ENCODE data around the gene ABL2. TPM values are rescaled to one million over a fixed set of nuclear protein-coding genes. Genes with fewer than 3 reads are reported as not detected.
A peak's percentile ranks its signal among the peaks of the same experiment; 100 is the strongest.

The ABL2 gene
- total RNA-seq, 1 donor from 2014 or later: 7.4 TPM

GRCh38 chr1:179119513-179119912 lies 110.0 kb downstream of the ABL2 start:
- no peak for ATAC-seq (ENCODE audit: poor library complexity)
- intact Hi-C loops (cut with DNase I): no loop called here
- no peak for DNase-seq

DNA sequence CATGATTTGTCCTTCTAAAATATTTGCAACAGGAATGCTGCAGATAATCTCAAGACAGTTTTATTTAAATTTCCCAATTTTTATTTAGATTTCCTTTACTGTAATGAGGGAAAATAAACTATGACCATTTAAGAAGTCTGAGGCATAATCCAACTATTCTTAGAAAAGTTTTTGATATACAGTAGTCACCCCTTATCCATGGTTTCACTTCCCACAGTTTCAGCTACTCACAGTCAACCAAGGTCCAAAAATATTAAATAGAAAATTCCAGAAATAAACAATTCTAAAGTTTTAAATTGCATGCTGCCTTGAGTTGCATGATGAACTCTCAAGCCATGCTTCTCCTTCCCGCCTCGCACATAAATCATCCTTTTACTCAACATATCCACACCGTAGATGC lies 114.3 kb downstream of the ABL2 start:
- ATAC-seq (ENCODE audit: poor library complexity): no peak
- DNase-seq: no peak
- intact Hi-C loops (cut with DNase I): no loop called here

- no peak for DNase-seq
- intact Hi-C loops (cut with DNase I): no loop called here
- no peak for ATAC-seq (ENCODE audit: poor library complexity)
Measured at GRCh38 chr1:179108644-179109043, 120.8 kb downstream of the ABL2 start.

GRCh38 chr1:179107706-179108629 lies 121.5 kb downstream of the ABL2 start:
- intact Hi-C loops (cut with DNase I): no loop called here
- DNase-seq (no peak), ATAC-seq (ENCODE audit: poor library complexity) (peak; percentile 71)

GRCh38 chr1:179105393-179105792 lies 124.1 kb downstream of the ABL2 start:
- intact Hi-C loops (cut with DNase I): no loop called here
- no peak for ATAC-seq (ENCODE audit: poor library complexity)
- DNase-seq: no peak

GRCh38 chr1:179104611-179105250 lies 124.7 kb downstream of the ABL2 start:
- intact Hi-C loops (cut with DNase I): no loop called here
- DNase-seq (no peak), ATAC-seq (ENCODE audit: poor library complexity) (no peak)

GRCh38 chr1:179103999-179104398 lies 125.5 kb downstream of the ABL2 start:
- no peak for ATAC-seq (ENCODE audit: poor library complexity)
- intact Hi-C loops (cut with DNase I): no loop called here
- DNase-seq: no peak

GRCh38 chr1:179101566-179101965 lies 127.9 kb downstream of the ABL2 start:
- DNase-seq (no peak), ATAC-seq (ENCODE audit: poor library complexity) (no peak)
- intact Hi-C loops (cut with DNase I): no loop called here

- intact Hi-C loops (cut with DNase I): no loop called here
- DNase-seq: no peak
- no peak for ATAC-seq (ENCODE audit: poor library complexity)
Measured at GRCh38 chr1:179099891-179100290, 129.6 kb downstream of the ABL2 start.

DNA sequence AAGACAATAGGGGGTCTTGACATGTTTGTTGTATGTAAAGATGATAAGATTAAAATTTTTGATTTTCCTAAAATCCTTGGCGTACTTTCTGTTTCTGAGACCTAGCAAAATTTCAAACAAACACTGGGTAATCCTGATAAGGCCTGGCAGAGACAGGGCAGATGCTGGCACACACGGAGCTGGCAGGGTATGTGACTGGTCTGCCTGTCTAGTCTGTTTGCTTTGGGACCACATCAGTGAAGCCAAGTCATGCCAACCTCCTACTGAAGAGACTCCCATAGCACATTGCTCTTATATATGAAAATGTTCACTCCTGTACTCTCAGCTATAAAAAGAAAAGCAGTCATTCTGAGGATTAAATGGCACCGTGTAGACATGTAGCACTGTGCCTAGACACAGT lies 133.6 kb downstream of the ABL2 start:
- DNase-seq (no peak), ATAC-seq (ENCODE audit: poor library complexity) (peak; percentile 64)
- intact Hi-C loops (cut with DNase I): no loop called here

DNA sequence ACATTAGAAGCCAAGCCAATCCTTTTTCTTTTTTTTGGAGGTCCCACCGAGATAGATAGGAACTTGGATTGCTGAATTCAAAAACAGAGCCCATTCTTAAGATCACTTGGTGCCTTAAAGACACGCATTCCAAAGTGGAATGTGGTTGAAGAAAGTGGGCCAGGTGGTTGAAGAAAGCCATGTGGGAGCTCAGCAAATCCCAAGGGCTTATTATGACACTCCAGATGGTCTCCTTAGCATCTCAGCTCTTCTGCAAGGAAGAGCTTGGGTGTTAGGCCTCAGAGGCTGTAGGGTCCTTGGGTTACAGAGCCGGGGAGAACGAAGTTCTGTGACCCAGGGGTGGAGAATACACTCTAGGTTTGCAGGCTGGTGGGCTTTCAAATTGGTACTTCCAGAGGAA lies 134.1 kb downstream of the ABL2 start:
- ATAC-seq (ENCODE audit: poor library complexity) (no peak), DNase-seq (no peak)
- intact Hi-C loops (cut with DNase I): no loop called here

- DNase-seq: no peak
- ATAC-seq (ENCODE audit: poor library complexity): no peak
- intact Hi-C loops (cut with DNase I): no loop called here
Measured at GRCh38 chr1:179094818-179095217, 134.7 kb downstream of the ABL2 start.

- ATAC-seq (ENCODE audit: poor library complexity) (no peak), DNase-seq (no peak)
- intact Hi-C loops (cut with DNase I): no loop called here
Measured at GRCh38 chr1:179092896-179093461, 136.5 kb downstream of the ABL2 start.

DNA sequence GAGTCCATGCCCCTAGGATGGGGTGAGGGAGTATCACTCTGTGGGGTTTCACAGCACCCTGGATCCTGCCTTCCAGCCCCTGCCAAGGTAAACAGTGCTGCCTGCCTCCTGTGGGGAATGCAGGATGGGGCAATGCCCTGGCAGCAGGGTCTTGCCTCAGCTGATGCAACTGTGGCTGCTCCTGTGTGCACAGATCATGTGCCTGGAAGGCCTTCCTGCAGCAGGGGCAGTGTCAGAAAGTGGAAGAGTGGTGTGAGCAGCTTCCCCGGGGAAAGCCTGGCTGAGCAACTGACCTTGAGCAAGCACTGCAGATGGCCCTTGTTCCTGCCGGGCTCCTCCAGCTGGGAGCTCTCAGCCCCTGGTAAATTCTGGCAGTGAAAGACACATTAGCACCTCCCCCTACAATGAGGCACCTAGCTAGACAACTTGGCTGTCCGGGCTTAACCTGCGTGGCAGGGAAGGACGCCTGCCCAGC lies 137.7 kb downstream of the ABL2 start:
- DNase-seq: peak; percentile 78

GRCh38 chr1:179090923-179091322 lies 138.6 kb downstream of the ABL2 start:
- no peak for ATAC-seq (ENCODE audit: poor library complexity)
- intact Hi-C loops (cut with DNase I): no loop called here
- DNase-seq: no peak

More for the DNA sequence above, 137.7 kb downstream of the ABL2 start:
- intact Hi-C loops (cut with DNase I): no loop called here
- peak; percentile 83 for ATAC-seq (ENCODE audit: poor library complexity)

- intact Hi-C loops (cut with DNase I): no loop called here
- ATAC-seq (ENCODE audit: poor library complexity) (peak; percentile 71), DNase-seq (peak; percentile 63)
Measured at GRCh38 chr1:179090522-179090921, 139.0 kb downstream of the ABL2 start.

- ATAC-seq (ENCODE audit: poor library complexity) (no peak), DNase-seq (no peak)
- intact Hi-C loops (cut with DNase I): loop anchor here (10.0 kb wide), 1 partner anchor 205 kb away; the partner anchor contains the start of gene SOAT1
Measured at GRCh38 chr1:179089827-179090482, 139.5 kb downstream of the ABL2 start.

DNA sequence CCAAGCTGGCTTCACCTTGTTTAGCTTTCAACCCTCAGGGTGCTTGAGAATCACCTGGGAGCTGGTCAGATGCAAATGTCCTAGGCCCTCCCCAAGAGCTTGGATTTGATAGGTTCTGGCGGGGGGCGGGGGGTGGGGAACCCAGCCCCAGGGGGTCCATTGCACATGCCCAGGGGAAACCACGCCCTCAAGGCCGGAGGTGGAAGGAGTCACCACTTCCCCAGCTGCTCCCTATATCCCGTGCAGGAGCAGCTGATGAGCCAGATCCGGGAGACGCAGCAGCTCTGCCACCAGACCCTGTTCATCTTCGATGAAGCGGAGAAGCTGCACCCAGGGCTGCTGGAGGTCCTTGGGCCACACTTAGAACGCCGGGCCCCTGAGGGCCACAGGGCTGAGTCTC lies 141.8 kb downstream of the ABL2 start:
- ATAC-seq (ENCODE audit: poor library complexity) (no peak), DNase-seq (no peak)
- intact Hi-C loops (cut with DNase I): loop anchor here (10.0 kb wide), 1 partner anchor 207 kb away; the partner anchor contains the start of gene SOAT1

DNA sequence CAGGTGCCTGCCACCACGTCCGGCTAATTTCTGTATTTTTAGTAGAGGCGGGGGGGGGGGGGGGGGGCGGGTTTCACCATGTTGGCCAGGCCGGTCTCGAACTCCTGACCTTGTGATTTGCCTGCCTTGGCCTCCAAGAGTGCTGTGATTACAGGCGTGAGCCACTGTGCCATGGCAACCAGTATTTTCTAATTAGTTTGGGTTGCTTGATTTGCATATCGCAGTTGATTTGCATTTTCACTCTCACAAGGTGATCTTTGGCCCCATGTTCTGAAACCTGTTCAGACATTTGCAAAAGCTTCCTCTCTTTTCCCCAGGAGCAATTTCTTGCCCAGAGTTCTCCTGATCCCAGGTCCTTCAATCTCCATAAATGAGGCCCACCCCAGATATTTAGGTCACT lies 145.9 kb downstream of the ABL2 start:
- ATAC-seq (ENCODE audit: poor library complexity) (no peak), DNase-seq (no peak)
- intact Hi-C loops (cut with DNase I): loop anchor here (5.0 to 10.0 kb wide), 2 partner anchors 211 to 284 kb away; partner anchors contain the start of genes AXDND1 and SOAT1

Measured in Right ventricle myocardium superior (tissue), 1 donor.